ENCODE data around the gene MIB1. TPM values are rescaled to one million over a fixed set of nuclear protein-coding genes. Genes with fewer than 3 reads are reported as not detected.
"Not testable (repeated sequence)": the region's sequence is repeated elsewhere in the genome, so short reads cannot be mapped to it uniquely, and the experiment has no call there.

The MIB1 gene
- total and polyA plus RNA-seq, 9 of the 15 experiments (the other 6 are each of a cell fraction or from before 2014, with no cell fraction given): 7.2 to 43.8 (median 23.2) TPM

DNA sequence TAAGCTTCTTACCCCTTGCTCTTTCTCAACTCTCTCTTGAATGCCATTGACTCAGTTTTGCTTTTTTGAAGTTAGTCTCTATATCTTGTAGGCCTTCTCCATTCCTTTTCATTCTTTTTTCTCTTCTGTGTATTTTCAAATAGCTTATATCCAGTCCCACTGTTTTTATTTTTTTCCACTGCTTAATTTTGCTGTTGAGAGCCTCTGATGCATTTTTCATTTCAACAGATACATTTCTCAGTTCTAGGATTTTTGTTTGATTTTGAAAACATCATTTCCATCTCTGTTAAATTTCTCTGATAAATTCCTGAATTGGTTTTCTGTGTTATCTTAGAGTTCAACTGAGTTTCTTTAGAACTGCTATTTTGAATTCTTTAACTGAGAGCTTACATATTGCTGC lies 45.9 kb downstream of the MIB1 start:
- Histone ChIP-seq H3K9me1 (ENCODE audit: control insufficient read depth, insufficient read depth, low read length) (no peaks in the 10 kb centered on the region), H2AFZ (ENCODE audit: low read depth, low read length) (no peak overlapping the region), H3K36me3 (ENCODE audit: control insufficient read depth, insufficient read depth, low read length) (peaks cover 52% of the 10 kb centered on the region), H3K4me3 (no peak overlapping the region), H3K4me2 (ENCODE audit: insufficient read depth, low read length) (no peak overlapping the region), H3K79me2 (ENCODE audit: control insufficient read depth, insufficient read depth, low read length) (no peaks in the 10 kb centered on the region), H3K27ac (ENCODE audit: extremely low read depth, low read depth, low read length) (no peak overlapping the region), H3K27me3 (ENCODE audit: control insufficient read depth in 2 of 2, insufficient read depth in 2 of 2, low read length in 2 of 2) (no peaks in the 10 kb centered on the region), H3K4me1 (replicated peaks in 1 of 2; ENCODE audit: control insufficient read depth in 2 of 2, insufficient read depth in 2 of 2, low read length in 2 of 2) (no peaks in the 10 kb centered on the region), H4K20me1 (replicated peaks; ENCODE audit: control insufficient read depth, insufficient read depth, low read length) (no peaks in the 10 kb centered on the region), H3K9ac (ENCODE audit: insufficient read depth in 1 of 2, low read depth in 2 of 2, low read length in 2 of 2) (no peak overlapping the region), H3K9me3 (replicated peaks; ENCODE audit: control insufficient read depth, insufficient read depth, low read depth, low read length) (peaks cover 2% of the 10 kb centered on the region)
- CTCF ChIA-PET (ENCODE audit: low intra/inter-chr PET ratio): interaction anchor here (0.7 kb wide), 1 partner anchor 521 kb away, joined by 4 read pairs; no protein-coding TSS in a partner anchor
- ATAC-seq: no peak
- DNase-seq (ENCODE audit: extremely low read depth in 1 of 4, low spot score in 3 of 4): no peak
- TF ChIP-seq, protein P1, sequence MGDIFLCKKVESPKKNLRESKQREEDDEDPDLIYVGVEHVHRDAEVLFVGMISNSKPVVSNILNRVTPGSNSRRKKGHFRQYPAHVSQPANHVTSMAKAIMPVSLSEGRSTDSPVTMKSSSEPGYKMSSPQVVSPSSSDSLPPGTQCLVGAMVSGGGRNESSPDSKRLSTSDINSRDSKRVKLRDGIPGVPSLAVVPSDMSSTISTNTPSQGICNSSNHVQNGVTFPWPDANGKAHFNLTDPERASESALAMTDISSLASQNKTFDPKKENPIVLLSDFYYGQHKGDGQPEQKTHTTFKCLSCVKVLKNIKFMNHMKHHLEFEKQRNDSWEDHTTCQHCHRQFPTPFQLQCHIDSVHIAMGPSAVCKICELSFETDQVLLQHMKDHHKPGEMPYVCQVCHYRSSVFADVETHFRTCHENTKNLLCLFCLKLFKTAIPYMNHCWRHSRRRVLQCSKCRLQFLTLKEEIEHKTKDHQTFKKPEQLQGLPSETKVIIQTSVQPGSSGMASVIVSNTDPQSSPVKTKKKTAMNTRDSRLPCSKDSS (IDR thresholded peaks at IDR 0.05; ENCODE audit: low read depth, partially characterized antibody): peak; percentile 72
- peak; percentile 74; the same call in 1 of the 2 replicates for TF ChIP-seq TRIM28 (IDR thresholded peaks at IDR 0.05)
- TF ChIP-seq ZNF384 (IDR thresholded peaks at IDR 0.05; ENCODE audit: low read depth, low read length): peak; percentile 50
- TF ChIP-seq TARDBP (IDR thresholded peaks at IDR 0.05): no peak
- no peak for TF ChIP-seq NFIC (IDR thresholded peaks at IDR 0.05)
- TF ChIP-seq TRIM24 (IDR thresholded peaks at IDR 0.05): 0 out of 4 replicates have a peak, but pooled peaks of 1 of the 2 experiments have one; percentile 15
- TF ChIP-seq, protein P2, sequence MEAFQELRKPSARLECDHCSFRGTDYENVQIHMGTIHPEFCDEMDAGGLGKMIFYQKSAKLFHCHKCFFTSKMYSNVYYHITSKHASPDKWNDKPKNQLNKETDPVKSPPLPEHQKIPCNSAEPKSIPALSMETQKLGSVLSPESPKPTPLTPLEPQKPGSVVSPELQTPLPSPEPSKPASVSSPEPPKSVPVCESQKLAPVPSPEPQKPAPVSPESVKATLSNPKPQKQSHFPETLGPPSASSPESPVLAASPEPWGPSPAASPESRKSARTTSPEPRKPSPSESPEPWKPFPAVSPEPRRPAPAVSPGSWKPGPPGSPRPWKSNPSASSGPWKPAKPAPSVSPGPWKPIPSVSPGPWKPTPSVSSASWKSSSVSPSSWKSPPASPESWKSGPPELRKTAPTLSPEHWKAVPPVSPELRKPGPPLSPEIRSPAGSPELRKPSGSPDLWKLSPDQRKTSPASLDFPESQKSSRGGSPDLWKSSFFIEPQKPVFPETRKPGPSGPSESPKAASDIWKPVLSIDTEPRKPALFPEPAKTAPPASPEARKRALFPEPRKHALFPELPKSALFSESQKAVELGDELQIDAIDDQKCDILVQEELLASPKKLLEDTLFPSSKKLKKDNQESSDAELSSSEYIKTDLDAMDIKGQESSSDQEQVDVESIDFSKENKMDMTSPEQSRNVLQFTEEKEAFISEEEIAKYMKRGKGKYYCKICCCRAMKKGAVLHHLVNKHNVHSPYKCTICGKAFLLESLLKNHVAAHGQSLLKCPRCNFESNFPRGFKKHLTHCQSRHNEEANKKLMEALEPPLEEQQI (IDR thresholded peaks at IDR 0.05): 0 out of 2 replicates have a peak, but pooled peaks have one; percentile 36
- no TSS peak for BruUV-seq (replicated peaks)
- FAIRE-seq: no peak
- POLR2A ChIA-PET: no interaction called here
- in situ Hi-C loops (cut with MboI) (no loop called here), intact Hi-C loops (cut with micrococcal nuclease) (no loop called here)

DNA sequence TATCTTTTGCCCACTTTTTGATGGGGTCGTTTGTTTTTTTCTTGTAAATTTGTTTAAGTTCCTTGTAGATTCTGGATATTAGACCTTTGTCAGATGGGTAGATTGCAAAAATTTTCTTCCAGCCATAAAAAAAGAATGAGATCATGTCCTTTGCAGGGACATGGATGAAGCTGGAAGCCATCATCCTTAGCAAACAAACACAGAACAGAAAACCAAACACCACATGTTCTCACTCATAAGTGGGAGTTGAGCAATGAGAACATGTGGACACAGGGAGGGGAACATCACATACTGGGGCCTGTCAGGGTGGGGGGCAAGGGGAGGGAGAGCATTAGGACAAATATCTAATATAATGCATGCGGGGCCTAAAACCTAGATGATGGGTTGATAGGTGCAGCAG lies 55.5 kb downstream of the MIB1 start:
- DNase-seq (ENCODE audit: extremely low read depth in 1 of 4, low spot score in 3 of 4); H3K4me2 ChIP-seq (ENCODE audit: insufficient read depth, low read length); H3K9me1 ChIP-seq (ENCODE audit: control insufficient read depth, insufficient read depth, low read length); BruUV-seq (replicated peaks); FAIRE-seq; H4K20me1 ChIP-seq (replicated peaks; ENCODE audit: control insufficient read depth, insufficient read depth, low read length); H3K9me3 ChIP-seq (replicated peaks; ENCODE audit: control insufficient read depth, insufficient read depth, low read depth, low read length); H3K27ac ChIP-seq (ENCODE audit: extremely low read depth, low read depth, low read length); in situ Hi-C loops (cut with MboI); H3K27me3 ChIP-seq (ENCODE audit: control insufficient read depth in 2 of 2, insufficient read depth in 2 of 2, low read length in 2 of 2); H3K9ac ChIP-seq (ENCODE audit: insufficient read depth in 1 of 2, low read depth in 2 of 2, low read length in 2 of 2); POLR2A ChIA-PET; H2AFZ ChIP-seq (ENCODE audit: low read depth, low read length); H3K79me2 ChIP-seq (ENCODE audit: control insufficient read depth, insufficient read depth, low read length); CTCF ChIA-PET (ENCODE audit: low intra/inter-chr PET ratio); H3K4me3 ChIP-seq; H3K4me1 ChIP-seq (replicated peaks in 1 of 2; ENCODE audit: control insufficient read depth in 2 of 2, insufficient read depth in 2 of 2, low read length in 2 of 2); ATAC-seq: not testable (repeated sequence)
- H3K36me3 ChIP-seq (ENCODE audit: control insufficient read depth, insufficient read depth, low read length): peaks cover 45% of the 10 kb centered on the region
- WGBS (ENCODE audit: insufficient coverage, low coverage, missing lambda C conversion rate): 50% methylated on average over 2 of the region's 2 CpGs
- intact Hi-C loops (cut with micrococcal nuclease): loop anchor here (10.0 kb wide), 1 partner anchor 59 kb away; no protein-coding TSS in a partner anchor
